Measurements from ENCODE around the gene TMEM132C. TPM values are rescaled to one million over a fixed set of nuclear protein-coding genes. Genes with fewer than 3 reads are reported as not detected.
"Not testable (repeated sequence)": the region's sequence is repeated elsewhere in the genome, so short reads cannot be mapped to it uniquely, and the experiment has no call there.

The TMEM132C gene
- polyA plus RNA-seq, 2 of the 4 experiments (the other 2 are of a cell fraction), result not detected

DNA sequence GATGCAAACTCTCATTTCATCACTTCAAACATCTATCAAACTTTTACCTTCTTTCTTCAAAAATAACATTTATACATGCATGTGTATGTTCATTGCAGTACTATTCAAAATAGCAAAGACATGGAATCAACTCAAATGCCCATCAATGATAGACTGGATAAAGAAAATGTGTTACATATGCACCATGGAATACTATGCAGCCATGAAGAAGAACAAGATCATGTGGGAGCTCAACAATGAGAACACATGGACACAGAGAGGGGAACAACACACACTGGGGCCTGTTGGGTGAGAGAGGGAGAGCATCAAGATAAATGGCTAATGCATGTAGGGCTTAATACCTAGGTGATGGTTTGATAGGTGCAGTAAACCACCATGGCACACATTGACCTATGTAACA is 13.1 kb upstream of the TMEM132C start:
- H3K27ac ChIP-seq; ATAC-seq; H3K9me3 ChIP-seq; CTCF ChIA-PET; H3K4me1 ChIP-seq; DNase-seq (ENCODE audit: low read depth in 1 of 2, low spot score in 1 of 2); H3K4me3 ChIP-seq; H3K4me2 ChIP-seq; FAIRE-seq; POLR2A ChIA-PET: not testable (repeated sequence)

DNA sequence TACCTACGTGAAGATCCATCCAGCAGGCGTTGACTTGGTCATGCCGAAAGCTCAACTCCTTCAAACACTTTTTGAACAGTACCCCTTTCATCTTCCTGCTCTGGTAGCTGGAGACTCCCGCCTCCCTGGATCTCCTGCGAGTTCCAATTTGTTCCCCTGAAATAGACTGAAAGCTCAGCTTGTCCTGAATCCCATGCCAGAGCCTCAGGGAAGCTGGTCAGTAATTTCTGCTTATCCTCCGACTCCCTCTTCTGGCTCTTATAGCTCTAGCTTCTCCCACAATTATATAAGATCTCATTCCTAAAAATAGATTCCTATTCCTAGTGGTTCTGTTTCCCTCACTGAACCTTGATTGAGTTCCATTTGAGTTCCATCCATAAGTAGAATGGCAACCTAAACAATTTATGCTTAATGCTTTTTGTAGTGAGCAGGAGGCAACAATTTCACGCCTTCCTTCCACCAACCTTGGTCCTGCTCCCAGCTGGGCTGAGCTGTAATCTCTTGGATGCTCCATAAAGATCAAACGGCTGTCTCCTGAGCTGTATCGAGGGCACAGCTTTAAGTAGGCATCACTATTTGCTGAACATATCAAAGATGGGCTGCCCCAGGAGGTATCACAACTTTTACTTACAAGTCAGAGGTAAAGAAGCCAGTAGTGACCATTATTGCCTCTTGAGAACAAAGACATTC is 8.0 kb upstream of the TMEM132C start:
- no peak overlapping the region for H3K27ac ChIP-seq
- no peak for DNase-seq (ENCODE audit: low read depth in 1 of 2, low spot score in 1 of 2)
- ATAC-seq, result no peak
- H3K4me3 ChIP-seq, result no peak overlapping the region
- TF ChIP-seq KDM1A (IDR thresholded peaks at IDR 0.05; ENCODE audit: low read depth) (no peak), PHF8 (IDR thresholded peaks at IDR 0.05; ENCODE audit: borderline replicate concordance, low read depth) (no peak), NPAS2 (CRISPR knock-in tag; IDR thresholded peaks at IDR 0.05; ENCODE audit: borderline replicate concordance) (no peak), ESRRA (IDR thresholded peaks at IDR 0.05; ENCODE audit: borderline replicate concordance, low read length) (no peak), KDM5A (IDR thresholded peaks at IDR 0.05) (no peak), RFX5 (IDR thresholded peaks at IDR 0.05) (no peak), HOXB5 (CRISPR knock-in tag; IDR thresholded peaks at IDR 0.05) (no peak), GATA3 (IDR thresholded peaks at IDR 0.05; ENCODE audit: borderline replicate concordance) (no peak), NR3C1 (IDR thresholded peaks at IDR 0.05) (no peak)
- TF ChIP-seq, protein P1, sequence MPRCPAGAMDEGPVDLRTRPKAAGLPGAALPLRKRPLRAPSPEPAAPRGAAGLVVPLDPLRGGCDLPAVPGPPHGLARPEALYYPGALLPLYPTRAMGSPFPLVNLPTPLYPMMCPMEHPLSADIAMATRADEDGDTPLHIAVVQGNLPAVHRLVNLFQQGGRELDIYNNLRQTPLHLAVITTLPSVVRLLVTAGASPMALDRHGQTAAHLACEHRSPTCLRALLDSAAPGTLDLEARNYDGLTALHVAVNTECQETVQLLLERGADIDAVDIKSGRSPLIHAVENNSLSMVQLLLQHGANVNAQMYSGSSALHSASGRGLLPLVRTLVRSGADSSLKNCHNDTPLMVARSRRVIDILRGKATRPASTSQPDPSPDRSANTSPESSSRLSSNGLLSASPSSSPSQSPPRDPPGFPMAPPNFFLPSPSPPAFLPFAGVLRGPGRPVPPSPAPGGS (IDR thresholded peaks at IDR 0.05), result no peak
- no peaks in the 10 kb centered on the region for H3K4me1 ChIP-seq
- 14% methylated on average over 9 of the region's 9 CpGs for WGBS (ENCODE audit: missing lambda C conversion rate)
- H3K9me3 ChIP-seq, result no peaks in the 10 kb centered on the region
- FAIRE-seq, result no peak
- ChIA-PET CTCF (no interaction called here), POLR2A (no interaction called here)
- no peak overlapping the region for H3K4me2 ChIP-seq

DNA sequence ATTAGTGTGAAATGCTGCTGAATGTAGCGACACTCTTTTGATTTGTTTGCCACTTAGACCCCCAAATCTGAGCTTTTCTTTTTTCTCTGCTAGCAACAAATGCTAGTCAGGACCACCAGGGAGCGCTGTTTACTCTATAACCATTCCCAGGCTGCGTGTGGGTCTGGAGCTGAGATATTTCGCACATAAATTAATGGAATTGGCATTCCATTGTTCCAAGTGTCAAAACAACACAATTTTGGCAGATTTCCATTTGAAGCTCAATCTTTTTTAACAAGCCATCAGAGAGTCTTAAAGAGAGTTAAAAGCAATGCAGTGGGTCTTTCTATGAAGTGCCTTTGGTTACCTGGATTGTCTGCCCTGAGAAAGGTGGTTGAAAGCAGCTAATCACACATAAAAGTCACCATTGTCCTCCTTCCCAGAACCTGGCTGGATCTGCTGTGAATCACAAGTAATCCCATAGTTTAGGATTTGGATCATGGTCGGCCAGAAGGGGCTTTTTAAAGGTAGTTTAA is 7.4 kb upstream of the TMEM132C start:
- H3K9me3 ChIP-seq, result no peaks in the 10 kb centered on the region
- no peaks in the 10 kb centered on the region for H3K4me1 ChIP-seq
- ChIA-PET CTCF (interaction anchor here (0.8 kb wide), 1 partner anchor 48 kb away, joined by 3 read pairs; no protein-coding TSS in a partner anchor), POLR2A (no interaction called here)
- DNase-seq (ENCODE audit: low read depth in 1 of 2, low spot score in 1 of 2) (peak in 1 of 2 experiments; percentile 14), ATAC-seq (peak in 1 of 2 experiments; percentile 41; a peak in 2 of 6 replicates), FAIRE-seq (no peak)
- no peak overlapping the region for H3K4me2 ChIP-seq
- H3K4me3 ChIP-seq, result no peak overlapping the region
- no peak overlapping the region for H3K27ac ChIP-seq
- 3% methylated on average over 5 of the region's 5 CpGs for WGBS (ENCODE audit: missing lambda C conversion rate)
- TF ChIP-seq RARB (CRISPR knock-in tag; IDR thresholded peaks at IDR 0.05) (no peak), RAD21 (conservative IDR thresholded peaks at IDR 0.05 in 1 of 2, IDR thresholded peaks at IDR 0.05 in 1 of 2) (peak; percentile 22 to 61; a peak in 3 of 5 replicates)
- TF ChIP-seq, protein P2, sequence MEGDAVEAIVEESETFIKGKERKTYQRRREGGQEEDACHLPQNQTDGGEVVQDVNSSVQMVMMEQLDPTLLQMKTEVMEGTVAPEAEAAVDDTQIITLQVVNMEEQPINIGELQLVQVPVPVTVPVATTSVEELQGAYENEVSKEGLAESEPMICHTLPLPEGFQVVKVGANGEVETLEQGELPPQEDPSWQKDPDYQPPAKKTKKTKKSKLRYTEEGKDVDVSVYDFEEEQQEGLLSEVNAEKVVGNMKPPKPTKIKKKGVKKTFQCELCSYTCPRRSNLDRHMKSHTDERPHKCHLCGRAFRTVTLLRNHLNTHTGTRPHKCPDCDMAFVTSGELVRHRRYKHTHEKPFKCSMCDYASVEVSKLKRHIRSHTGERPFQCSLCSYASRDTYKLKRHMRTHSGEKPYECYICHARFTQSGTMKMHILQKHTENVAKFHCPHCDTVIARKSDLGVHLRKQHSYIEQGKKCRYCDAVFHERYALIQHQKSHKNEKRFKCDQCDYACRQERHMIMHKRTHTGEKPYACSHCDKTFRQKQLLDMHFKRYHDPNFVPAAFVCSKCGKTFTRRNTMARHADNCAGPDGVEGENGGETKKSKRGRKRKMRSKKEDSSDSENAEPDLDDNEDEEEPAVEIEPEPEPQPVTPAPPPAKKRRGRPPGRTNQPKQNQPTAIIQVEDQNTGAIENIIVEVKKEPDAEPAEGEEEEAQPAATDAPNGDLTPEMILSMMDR (IDR thresholded peaks at IDR 0.05), result peak; percentile 30; the same call in 2 of the 3 replicates

DNA sequence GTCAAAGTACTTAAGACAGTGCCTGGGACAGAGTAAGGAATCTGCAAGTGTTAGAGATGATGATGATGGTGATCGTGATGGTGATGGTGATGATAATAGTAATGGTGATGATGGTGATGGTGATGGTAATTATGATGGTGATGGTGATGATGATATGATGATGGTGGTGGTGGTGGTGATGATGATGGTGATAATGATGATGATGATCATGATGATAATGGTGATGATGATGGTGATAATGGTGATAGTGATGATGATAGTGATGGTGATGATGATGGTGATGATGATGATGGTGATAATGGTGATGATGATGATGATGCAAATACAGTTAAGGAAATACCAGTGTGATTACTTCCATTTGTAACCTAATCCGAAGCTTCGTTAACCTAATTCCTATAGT is 5.2 kb upstream of the TMEM132C start:
- no peak overlapping the region for H3K4me2 ChIP-seq
- 2% methylated on average over 3 of the region's 3 CpGs for WGBS (ENCODE audit: missing lambda C conversion rate)
- ATAC-seq (no peak), DNase-seq (ENCODE audit: low read depth in 1 of 2, low spot score in 1 of 2) (no peak), FAIRE-seq (no peak)
- TF ChIP-seq, protein P1 (IDR thresholded peaks at IDR 0.05), result no peak
- no peak for TF ChIP-seq HOXA7 (CRISPR knock-in tag; IDR thresholded peaks at IDR 0.05)
- TF ChIP-seq CHD4 (IDR thresholded peaks at IDR 0.05; ENCODE audit: borderline replicate concordance), result no peak
- TF ChIP-seq HOXB13 (CRISPR knock-in tag; IDR thresholded peaks at IDR 0.05; ENCODE audit: low read depth), result no peak
- no peak for TF ChIP-seq HDAC2 (IDR thresholded peaks at IDR 0.05)
- TF ChIP-seq, protein P3, sequence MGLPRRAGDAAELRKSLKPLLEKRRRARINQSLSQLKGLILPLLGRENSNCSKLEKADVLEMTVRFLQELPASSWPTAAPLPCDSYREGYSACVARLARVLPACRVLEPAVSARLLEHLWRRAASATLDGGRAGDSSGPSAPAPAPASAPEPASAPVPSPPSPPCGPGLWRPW (IDR thresholded peaks at IDR 0.05), result no peak
- TF ChIP-seq ZSCAN20 (CRISPR knock-in tag; IDR thresholded peaks at IDR 0.05), result no peak
- no peak for TF ChIP-seq NFE2L2 (conservative IDR thresholded peaks at IDR 0.05; ENCODE audit: low read length)
- TF ChIP-seq FOSB (CRISPR knock-in tag; IDR thresholded peaks at IDR 0.05), result no peak
- no peak for TF ChIP-seq FOSL2 (IDR thresholded peaks at IDR 0.05)
- no peak for TF ChIP-seq FOSL2 (CRISPR knock-in tag; IDR thresholded peaks at IDR 0.05)
- TF ChIP-seq JUN (IDR thresholded peaks at IDR 0.05), result no peak
- no peak for TF ChIP-seq FOXS1 (CRISPR knock-in tag; IDR thresholded peaks at IDR 0.05)
- H3K4me1 ChIP-seq, result no peaks in the 10 kb centered on the region
- H3K4me3 ChIP-seq, result no peak overlapping the region
- H3K9me3 ChIP-seq, result no peaks in the 10 kb centered on the region
- ChIA-PET CTCF (no interaction called here), POLR2A (no interaction called here)
- no peak overlapping the region for H3K27ac ChIP-seq
